ENCODE measurements around the gene IVL. TPM values are rescaled to one million over a fixed set of nuclear protein-coding genes. Genes with fewer than 3 reads are reported as not detected.

Gene IVL
- total RNA-seq, 1 experiment from 2014 or later = not detected

GRCh38 chr1:152957561-152957960 lies 49.2 kb downstream of the IVL start:
- H3K9me3 Mint-ChIP-seq (ENCODE audit: unreplicated experiment) = no peaks in the 10 kb centered on the region

GRCh38 chr1:152959273-152959672 lies 50.9 kb downstream of the IVL start:
- no peaks in the 10 kb centered on the region for H3K4me1 Mint-ChIP-seq (ENCODE audit: low read depth, unreplicated experiment)
- no peaks in the 10 kb centered on the region for H3K9me3 Mint-ChIP-seq (ENCODE audit: unreplicated experiment)
- no peaks in the 10 kb centered on the region for H3K36me3 Mint-ChIP-seq (ENCODE audit: insufficient read depth, unreplicated experiment)
- intact Hi-C loops (cut with micrococcal nuclease; ENCODE audit: unreplicated experiment) = no loop called here
- no peaks in the 10 kb centered on the region for H3K4me1 ChIP-seq
- no TSS peak for BruUV-seq (replicated peaks)
- H3K36me3 ChIP-seq (ENCODE audit: control insufficient read depth, insufficient read depth, low read length) = no peaks in the 10 kb centered on the region
- ChIA-PET CTCF (no interaction called here), POLR2A (no interaction called here)
- H3K27me3 ChIP-seq (replicated peaks; ENCODE audit: control insufficient read depth, insufficient read depth, low read length) = no peaks in the 10 kb centered on the region; the same call in 1 of the 2 replicates
- H3K27ac Mint-ChIP-seq (ENCODE audit: unreplicated experiment) = no peak overlapping the region
- H3K9me3 ChIP-seq = no peaks in the 10 kb centered on the region
- H3K27me3 Mint-ChIP-seq (ENCODE audit: insufficient read depth, unreplicated experiment) = peaks cover 3% of the 10 kb centered on the region
- H3K4me3 Mint-ChIP-seq (ENCODE audit: unreplicated experiment) = no peak overlapping the region
- no peak for TF ChIP-seq CTCF (IDR thresholded peaks at IDR 0.05; ENCODE audit: insufficient read depth in 1 of 2, low read depth in 1 of 2, low read length in 1 of 2, severe bottlenecking in 1 of 2, unreplicated experiment in 1 of 2)
- DNase-seq = no peak
- no peak overlapping the region for H3K4me3 ChIP-seq (ENCODE audit: low read depth, low read length)

More at GRCh38 chr1:152957561-152957960, 49.2 kb downstream of the IVL start:
- ChIA-PET POLR2A (no interaction called here), CTCF (no interaction called here)
- no peak overlapping the region for H3K4me3 ChIP-seq (ENCODE audit: low read depth, low read length)
- H3K36me3 ChIP-seq (ENCODE audit: control insufficient read depth, insufficient read depth, low read length) = no peaks in the 10 kb centered on the region
- Mint-ChIP-seq H3K36me3 (ENCODE audit: insufficient read depth, unreplicated experiment) (no peaks in the 10 kb centered on the region), H3K4me1 (ENCODE audit: low read depth, unreplicated experiment) (no peaks in the 10 kb centered on the region), H3K27me3 (ENCODE audit: insufficient read depth, unreplicated experiment) (peaks cover 7% of the 10 kb centered on the region), H3K4me3 (ENCODE audit: unreplicated experiment) (no peak overlapping the region), H3K27ac (ENCODE audit: unreplicated experiment) (no peak overlapping the region)
- no peak for TF ChIP-seq CTCF (IDR thresholded peaks at IDR 0.05; ENCODE audit: insufficient read depth in 1 of 2, low read depth in 1 of 2, low read length in 1 of 2, severe bottlenecking in 1 of 2, unreplicated experiment in 1 of 2)
- H3K9me3 ChIP-seq = no peaks in the 10 kb centered on the region
- intact Hi-C loops (cut with micrococcal nuclease; ENCODE audit: unreplicated experiment) = no loop called here
- no TSS peak for BruUV-seq (replicated peaks)
- H3K4me1 ChIP-seq = no peaks in the 10 kb centered on the region
- no peak for DNase-seq
- no peaks in the 10 kb centered on the region; the same call in 1 of the 2 replicates for H3K27me3 ChIP-seq (replicated peaks; ENCODE audit: control insufficient read depth, insufficient read depth, low read length)

- Mint-ChIP-seq H3K9me3 (ENCODE audit: unreplicated experiment) (no peaks in the 10 kb centered on the region), H3K4me3 (ENCODE audit: unreplicated experiment) (no peak overlapping the region), H3K27ac (ENCODE audit: unreplicated experiment) (no peak overlapping the region), H3K36me3 (ENCODE audit: insufficient read depth, unreplicated experiment) (no peaks in the 10 kb centered on the region), H3K27me3 (ENCODE audit: insufficient read depth, unreplicated experiment) (peaks cover 3% of the 10 kb centered on the region), H3K4me1 (ENCODE audit: low read depth, unreplicated experiment) (no peaks in the 10 kb centered on the region)
- DNase-seq = no peak
- H3K4me1 ChIP-seq = no peaks in the 10 kb centered on the region
- H3K4me3 ChIP-seq (ENCODE audit: low read depth, low read length) = no peak overlapping the region
- BruUV-seq (replicated peaks) = no TSS peak
- peaks cover 1% of the 10 kb centered on the region for H3K27me3 ChIP-seq (replicated peaks; ENCODE audit: control insufficient read depth, insufficient read depth, low read length)
- no peaks in the 10 kb centered on the region for H3K36me3 ChIP-seq (ENCODE audit: control insufficient read depth, insufficient read depth, low read length)
- POLR2A ChIA-PET = no interaction called here
- intact Hi-C loops (cut with micrococcal nuclease; ENCODE audit: unreplicated experiment) = no loop called here
- CTCF ChIA-PET = interaction anchor here (1.1 kb wide), 1 partner anchor 233 kb away, joined by 3 read pairs; no protein-coding TSS in a partner anchor
- TF ChIP-seq CTCF (IDR thresholded peaks at IDR 0.05; ENCODE audit: insufficient read depth in 1 of 2, low read depth in 1 of 2, low read length in 1 of 2, severe bottlenecking in 1 of 2, unreplicated experiment in 1 of 2) = no peak
- H3K9me3 ChIP-seq = no peaks in the 10 kb centered on the region
Observed at GRCh38 chr1:152959801-152960451, 51.6 kb downstream of the IVL start.

Data from Caco-2 (cell line).